ENCODE data around the gene CEP57L1. TPM values are rescaled to one million over a fixed set of nuclear protein-coding genes. Genes with fewer than 3 reads are reported as not detected.

CEP57L1 gene
- total RNA-seq, 1 experiment from 2014 or later, result 8.4 TPM

GRCh38 chr6:109186012-109186411, 90.7 kb downstream of the CEP57L1 start:
- Histone ChIP-seq H3K18ac (ENCODE audit: insufficient read length, low read depth, low read length) (no peak overlapping the region), H3K79me2 (ENCODE audit: insufficient read depth, low read length) (no peaks in the 10 kb centered on the region), H2AK5ac (ENCODE audit: insufficient read length, low read length) (no peak overlapping the region), H2AFZ (ENCODE audit: low read length) (no peak overlapping the region), H3K4ac (ENCODE audit: low read depth, low read length) (no peak overlapping the region), H4K8ac (replicated peaks; ENCODE audit: insufficient read length, low read depth, low read length) (no peak overlapping the region), H4K20me1 (ENCODE audit: control insufficient read depth, insufficient read depth, insufficient read length) (no peaks in the 10 kb centered on the region), H3T11ph (ENCODE audit: low read length) (no peak overlapping the region), H3K4me2 (ENCODE audit: insufficient read depth, insufficient read length, low read length) (no peak overlapping the region), H3K23me2 (ENCODE audit: insufficient read length, low read depth, low read length, poor library complexity, severe bottlenecking) (no peaks in the 10 kb centered on the region), H3K27me3 (ENCODE audit: insufficient read depth, low read length) (no peaks in the 10 kb centered on the region), H3K14ac (ENCODE audit: insufficient read depth, low read length) (no peak overlapping the region), H4K5ac (ENCODE audit: insufficient read length, low read depth, low read length) (no peak overlapping the region), H2BK120ac (ENCODE audit: low read depth, low read length, poor library complexity, severe bottlenecking) (no peak overlapping the region), H2BK5ac (ENCODE audit: insufficient read length, low read length) (no peak overlapping the region), H3K79me1 (ENCODE audit: insufficient read depth, low read depth, low read length, poor library complexity, severe bottlenecking) (no peaks in the 10 kb centered on the region), H4K91ac (ENCODE audit: insufficient read length, low read depth, low read length) (no peak overlapping the region), H3K4me1 (ENCODE audit: insufficient read depth, low read length) (no peaks in the 10 kb centered on the region; the same call in 1 of the 2 replicates), H3K23ac (ENCODE audit: insufficient read length, low read depth, low read length) (no peak overlapping the region), H2BK20ac (ENCODE audit: low read depth, low read length, poor library complexity, severe bottlenecking) (no peak overlapping the region), H3K9ac (ENCODE audit: extremely low read depth, insufficient read length, low read length) (no peak overlapping the region), H2BK15ac (ENCODE audit: low read depth, low read length) (no peak overlapping the region), H3K56ac (ENCODE audit: insufficient read length, low read depth, low read length) (no peak overlapping the region), H3K27ac (ENCODE audit: insufficient read length, low read depth, low read length) (no peak overlapping the region), H3K9me3 (ENCODE audit: control insufficient read depth, low read depth, low read length) (no peaks in the 10 kb centered on the region), H2BK12ac (ENCODE audit: insufficient read length, low read depth, low read length) (no peak overlapping the region)
- H3K27me3 Mint-ChIP-seq (ENCODE audit: low read depth), result no peaks in the 10 kb centered on the region
- no peak for TF ChIP-seq CTCF (conservative IDR thresholded peaks at IDR 0.05)
- peaks cover 2 to 7% (median 7%) of the 10 kb centered on the region in 3 experiments; a peak in 6 of 7 replicates for H3K36me3 Mint-ChIP-seq (ENCODE audit: insufficient read depth in 1 of 3, low read depth in 3 of 3)
- H3K4me1 Mint-ChIP-seq, result peaks cover 11 to 13% of the 10 kb centered on the region in 2 experiments
- H3K9me3 Mint-ChIP-seq, result peaks cover 7 to 12% of the 10 kb centered on the region in 2 experiments
- no peak overlapping the region for H3K27ac Mint-ChIP-seq
- H3K4me3 Mint-ChIP-seq, result no peak overlapping the region
- DNase-seq, result no peak
- no CpG with 5 or more reads among the region's 3 CpGs for WGBS (ENCODE audit: extremely low coverage, insufficient read length, low lambda C conversion rate)
